Osteocyte (in vitro differentiated cells): ENCODE data around the gene KRT32. TPM values are rescaled to one million over a fixed set of nuclear protein-coding genes. Genes with fewer than 3 reads are reported as not detected.
A peak's percentile ranks its signal among the peaks of the same experiment; 100 is the strongest.

Experiments used
- DNase-seq: peaks from one replicate; pipeline ENCODE4 v3.0.0; 2021; ENCODE audit warnings: mixed read lengths; ENCODE audit not compliant: unreplicated experiment; ENCODE audit errors: extremely low spot score
- H3K27ac Mint-ChIP-seq: one replicate; pipeline ENCODE4 v1.8.0; 2021; ENCODE audit warnings: mild to moderate bottlenecking, mixed read lengths; ENCODE audit not compliant: unreplicated experiment
- H3K27me3 Mint-ChIP-seq: one replicate; pipeline ENCODE4 v1.8.0; 2021; ENCODE audit warnings: mixed read lengths; ENCODE audit not compliant: unreplicated experiment
- H3K36me3 Mint-ChIP-seq: one replicate; pipeline ENCODE4 v1.8.0; 2021; ENCODE audit warnings: mixed read lengths; ENCODE audit not compliant: unreplicated experiment
- H3K4me1 Mint-ChIP-seq: one replicate; pipeline ENCODE4 v1.8.0; 2021; ENCODE audit warnings: mixed read lengths; ENCODE audit not compliant: unreplicated experiment
- H3K4me3 Mint-ChIP-seq: one replicate; pipeline ENCODE4 v1.8.0; 2021; ENCODE audit warnings: mild to moderate bottlenecking, moderate library complexity, mixed read lengths; ENCODE audit not compliant: unreplicated experiment
- H3K9me3 Mint-ChIP-seq: one replicate; pipeline ENCODE4 v1.8.0; 2021; ENCODE audit warnings: mixed read lengths; ENCODE audit not compliant: unreplicated experiment
- total RNA-seq: library from RNA; stranded (reverse); gene quantifications from 2 replicates; pipeline ENCODE4 v1.2.1, GENCODE V29; 2021
- TF ChIP-seq, protein P1 (sequence below): fragments of 200-600 bp; sonication (generic); IDR thresholded peaks from 2 replicates; pipeline ENCODE4 v1.5.0; 2021; ENCODE audit warnings: antibody characterized with exemption, mild to moderate bottlenecking, moderate library complexity

The KRT32 gene
- total RNA-seq, 1 donor from 2014 or later: not detected

GRCh38 chr17:41486809-41487530 lies 19.8 kb upstream of the KRT32 start:
- Mint-ChIP-seq H3K9me3 (no peaks in the 10 kb centered on the region), H3K4me1 (no peaks in the 10 kb centered on the region), H3K27me3 (no peaks in the 10 kb centered on the region), H3K36me3 (no peaks in the 10 kb centered on the region), H3K27ac (no peak overlapping the region), H3K4me3 (no peak overlapping the region)
- TF ChIP-seq, protein P1, sequence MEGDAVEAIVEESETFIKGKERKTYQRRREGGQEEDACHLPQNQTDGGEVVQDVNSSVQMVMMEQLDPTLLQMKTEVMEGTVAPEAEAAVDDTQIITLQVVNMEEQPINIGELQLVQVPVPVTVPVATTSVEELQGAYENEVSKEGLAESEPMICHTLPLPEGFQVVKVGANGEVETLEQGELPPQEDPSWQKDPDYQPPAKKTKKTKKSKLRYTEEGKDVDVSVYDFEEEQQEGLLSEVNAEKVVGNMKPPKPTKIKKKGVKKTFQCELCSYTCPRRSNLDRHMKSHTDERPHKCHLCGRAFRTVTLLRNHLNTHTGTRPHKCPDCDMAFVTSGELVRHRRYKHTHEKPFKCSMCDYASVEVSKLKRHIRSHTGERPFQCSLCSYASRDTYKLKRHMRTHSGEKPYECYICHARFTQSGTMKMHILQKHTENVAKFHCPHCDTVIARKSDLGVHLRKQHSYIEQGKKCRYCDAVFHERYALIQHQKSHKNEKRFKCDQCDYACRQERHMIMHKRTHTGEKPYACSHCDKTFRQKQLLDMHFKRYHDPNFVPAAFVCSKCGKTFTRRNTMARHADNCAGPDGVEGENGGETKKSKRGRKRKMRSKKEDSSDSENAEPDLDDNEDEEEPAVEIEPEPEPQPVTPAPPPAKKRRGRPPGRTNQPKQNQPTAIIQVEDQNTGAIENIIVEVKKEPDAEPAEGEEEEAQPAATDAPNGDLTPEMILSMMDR: peak; percentile 31
- no peak for DNase-seq

DNA sequence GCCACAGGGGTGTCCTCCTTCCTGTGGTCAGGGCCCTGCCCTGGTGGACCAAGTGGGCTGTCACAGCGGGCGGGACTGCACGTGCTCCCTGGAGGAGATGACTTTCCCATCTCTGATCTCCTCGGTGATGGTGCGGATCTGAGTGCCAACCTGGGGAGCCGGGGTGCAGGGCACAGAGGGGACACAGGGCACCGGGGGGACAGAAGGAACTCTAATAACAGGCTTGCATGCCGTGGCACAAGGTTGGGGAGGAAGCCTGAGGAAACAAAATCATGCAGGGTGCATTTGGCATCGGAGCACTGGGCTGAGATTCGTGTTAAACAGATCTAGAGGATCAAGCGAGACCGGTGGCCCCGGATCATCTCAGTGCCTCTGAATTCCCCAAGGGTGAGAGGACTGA lies 19.1 kb upstream of the KRT32 start:
- DNase-seq: no peak
- TF ChIP-seq, protein P1: no peak
- H3K36me3 Mint-ChIP-seq: no peaks in the 10 kb centered on the region
- no peak overlapping the region for H3K4me3 Mint-ChIP-seq
- H3K27me3 Mint-ChIP-seq: no peaks in the 10 kb centered on the region
- H3K9me3 Mint-ChIP-seq: no peaks in the 10 kb centered on the region
- no peaks in the 10 kb centered on the region for H3K4me1 Mint-ChIP-seq
- no peak overlapping the region for H3K27ac Mint-ChIP-seq

DNA sequence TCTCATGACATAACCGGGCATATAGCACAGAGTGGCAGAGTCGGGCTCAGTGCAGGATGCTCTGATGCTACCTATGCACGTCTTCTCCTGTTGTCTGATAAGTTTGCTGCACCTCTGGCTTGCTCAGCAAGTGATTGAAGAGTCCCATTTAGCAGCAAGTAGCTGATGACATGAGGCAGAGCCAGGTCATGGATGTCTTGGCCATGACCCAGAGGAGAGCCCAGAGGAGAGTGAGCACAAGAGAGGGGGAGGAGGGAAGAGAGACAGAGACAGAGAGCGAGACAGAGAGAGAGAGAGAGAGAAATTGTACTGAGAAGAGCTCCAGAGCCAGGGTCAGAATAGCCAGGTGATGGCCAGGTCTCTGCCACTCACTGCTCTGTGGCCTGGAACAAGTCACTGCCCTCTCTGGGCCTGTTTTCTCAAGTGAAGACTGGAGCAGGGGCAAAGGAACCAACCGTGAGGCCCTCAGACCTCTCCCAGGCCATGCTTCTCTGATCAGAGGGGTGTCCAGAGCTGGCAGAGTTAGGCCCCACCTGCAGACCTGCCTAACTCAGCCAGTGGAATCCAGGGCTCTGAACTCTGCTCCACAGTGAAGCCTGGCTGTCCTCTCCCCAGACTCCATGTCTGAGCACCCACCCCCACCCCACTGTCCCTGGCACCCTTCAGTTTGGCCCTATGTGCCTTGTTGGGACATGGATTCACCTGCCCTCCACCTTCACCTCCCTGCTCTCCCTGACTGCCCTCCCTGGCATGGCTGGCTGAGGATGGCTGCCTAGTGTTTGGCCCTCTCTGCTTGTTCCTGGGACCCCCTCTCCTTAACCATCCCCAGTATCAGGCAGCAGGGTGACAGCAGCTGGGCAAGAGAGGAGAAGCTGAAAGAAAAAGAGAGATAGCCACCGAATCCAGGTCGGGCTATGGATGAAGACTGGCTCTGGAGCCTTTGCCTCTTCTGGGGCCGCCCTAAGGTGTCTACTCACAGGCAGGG lies 18.0 kb upstream of the KRT32 start:
- Mint-ChIP-seq H3K4me1 (no peaks in the 10 kb centered on the region), H3K27ac (no peak overlapping the region), H3K4me3 (no peak overlapping the region), H3K27me3 (no peaks in the 10 kb centered on the region), H3K9me3 (no peaks in the 10 kb centered on the region), H3K36me3 (no peaks in the 10 kb centered on the region)
- TF ChIP-seq, protein P1: no peak
- DNase-seq: no peak

- H3K4me1 Mint-ChIP-seq: no peaks in the 10 kb centered on the region
- DNase-seq: no peak
- H3K9me3 Mint-ChIP-seq: no peaks in the 10 kb centered on the region
- no peak overlapping the region for H3K4me3 Mint-ChIP-seq
- H3K36me3 Mint-ChIP-seq: no peaks in the 10 kb centered on the region
- H3K27ac Mint-ChIP-seq: no peak overlapping the region
- H3K27me3 Mint-ChIP-seq: no peaks in the 10 kb centered on the region
- TF ChIP-seq, protein P1: no peak
Observed at GRCh38 chr17:41483991-41484826, 17.0 kb upstream of the KRT32 start.
